HEK293 (cell line): ENCODE measurements around the gene MAPK11.

ENCODE experiments used
- CTCF ChIP-seq: fragments of 450-650 bp; formaldehyde crosslinking; IDR thresholded peaks from 2 replicates; pipeline ENCODE4 v1.5.1; 2016; ENCODE audit warnings: missing biosample characterization, missing genetic modification characterization
- REPIN1 ChIP-seq: fragments of 450-650 bp; formaldehyde crosslinking; IDR thresholded peaks from 2 replicates; pipeline ENCODE4 v1.5.1; 2017; ENCODE audit warnings: missing biosample characterization, missing genetic modification characterization, low read depth
- ZNF223 ChIP-seq: fragments of 450-650 bp; formaldehyde crosslinking; IDR thresholded peaks from 2 replicates; pipeline ENCODE4 v1.5.1; 2016; ENCODE audit warnings: missing biosample characterization, missing genetic modification characterization
- ZNF510 ChIP-seq: fragments of 450-650 bp; formaldehyde crosslinking; IDR thresholded peaks from 2 replicates; pipeline ENCODE4 v1.5.1; 2018; ENCODE audit warnings: mild to moderate bottlenecking, missing genetic modification characterization, missing biosample characterization; ENCODE audit not compliant: insufficient replicate concordance
- ZNF639 ChIP-seq: fragments of 450-650 bp; formaldehyde crosslinking; IDR thresholded peaks from 2 replicates; pipeline ENCODE4 v1.5.1; 2016; ENCODE audit warnings: missing biosample characterization, missing genetic modification characterization

GRCh38 chr22:50255099-50255498, 15.1 kb downstream of the MAPK11 start:
- no peak for TF ChIP-seq REPIN1
- no peak for TF ChIP-seq CTCF
- no peak for TF ChIP-seq ZNF510 (tag by site-specific recombination)
- no peak for TF ChIP-seq ZNF223 (tag by site-specific recombination)
- TF ChIP-seq ZNF639: no peak
